Measurements from ENCODE around the gene VGLL3.
"Not testable (repeated sequence)": the region's sequence is repeated elsewhere in the genome, so short reads cannot be mapped to it uniquely, and the experiment has no call there.

VGLL3 gene

DNA sequence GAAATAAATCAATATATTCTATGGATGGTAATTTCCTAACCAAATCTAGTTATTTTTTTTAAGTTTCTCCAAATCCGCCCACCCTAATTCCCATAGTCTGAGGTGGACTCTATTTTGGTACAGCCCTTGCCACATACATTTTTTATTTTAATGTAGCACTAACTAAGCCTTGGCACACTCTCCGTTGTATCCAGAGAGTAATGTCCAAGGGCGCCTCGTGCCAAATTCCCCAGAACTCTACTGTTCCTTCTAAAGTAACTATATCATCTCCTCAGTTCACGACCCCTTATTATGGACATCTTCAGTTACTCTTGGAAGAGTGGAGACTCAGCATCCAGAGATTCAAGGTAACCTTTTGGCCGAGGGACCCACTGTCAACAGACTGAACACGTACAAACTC, 1.3 kb downstream of the VGLL3 start:
- DNase-seq (ENCODE audit: low read depth in 3 of 3): no peak

DNA sequence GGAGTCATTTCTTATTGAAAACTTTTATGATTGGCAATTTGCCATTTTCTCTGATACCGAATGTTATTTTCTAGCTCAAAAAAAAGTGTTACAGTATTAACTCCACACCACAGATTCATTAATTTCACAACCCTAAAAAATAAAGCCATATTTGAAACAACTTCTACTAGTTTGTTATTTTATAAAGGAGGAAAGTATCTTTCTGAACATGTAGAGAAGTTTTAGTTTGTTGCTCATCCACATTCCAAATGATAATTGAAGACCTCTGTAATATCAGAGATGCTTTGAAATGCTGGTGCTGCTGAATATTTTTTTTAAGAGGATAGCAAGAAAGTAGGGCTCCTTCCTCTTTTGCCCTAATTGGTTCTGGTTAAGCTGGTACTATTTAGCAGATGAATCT, 1.9 kb downstream of the VGLL3 start:
- DNase-seq (ENCODE audit: low read depth in 3 of 3): no peak

DNA sequence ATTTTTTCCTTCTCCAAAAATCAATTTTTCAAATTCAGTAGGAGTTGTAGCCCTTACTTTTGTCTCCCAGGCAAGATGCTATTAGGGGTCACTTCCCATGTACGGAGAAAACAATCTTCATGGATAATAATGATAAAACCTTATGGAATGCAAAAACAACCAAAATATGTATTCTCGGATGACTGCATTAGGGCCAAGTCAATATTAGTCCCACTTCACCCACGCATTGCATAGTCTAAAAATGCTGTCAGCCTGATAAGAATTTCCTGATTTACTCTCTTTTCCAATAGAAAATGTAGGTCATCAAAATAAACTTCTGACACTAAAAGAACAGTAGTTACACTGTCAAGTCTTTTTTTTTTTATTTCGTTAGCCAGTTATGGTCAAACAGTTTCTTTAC, 2.7 kb downstream of the VGLL3 start:
- no peak for DNase-seq (ENCODE audit: low read depth in 3 of 3)

DNA sequence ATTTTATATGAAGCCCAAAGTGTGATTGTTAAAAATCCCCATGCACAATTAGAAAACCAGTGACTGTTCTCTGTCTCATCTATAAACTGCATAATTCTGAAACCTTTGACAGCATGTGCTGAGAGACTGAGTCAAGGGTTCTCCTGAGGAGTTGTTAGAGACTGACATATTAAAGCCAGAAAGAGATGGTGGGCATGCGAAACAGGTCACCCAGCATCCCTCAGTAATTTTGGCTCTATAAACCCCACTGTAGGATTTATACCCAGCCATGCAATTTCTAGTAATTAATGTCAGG, 3.6 kb downstream of the VGLL3 start:
- DNase-seq (ENCODE audit: low read depth in 3 of 3): no peak

DNA sequence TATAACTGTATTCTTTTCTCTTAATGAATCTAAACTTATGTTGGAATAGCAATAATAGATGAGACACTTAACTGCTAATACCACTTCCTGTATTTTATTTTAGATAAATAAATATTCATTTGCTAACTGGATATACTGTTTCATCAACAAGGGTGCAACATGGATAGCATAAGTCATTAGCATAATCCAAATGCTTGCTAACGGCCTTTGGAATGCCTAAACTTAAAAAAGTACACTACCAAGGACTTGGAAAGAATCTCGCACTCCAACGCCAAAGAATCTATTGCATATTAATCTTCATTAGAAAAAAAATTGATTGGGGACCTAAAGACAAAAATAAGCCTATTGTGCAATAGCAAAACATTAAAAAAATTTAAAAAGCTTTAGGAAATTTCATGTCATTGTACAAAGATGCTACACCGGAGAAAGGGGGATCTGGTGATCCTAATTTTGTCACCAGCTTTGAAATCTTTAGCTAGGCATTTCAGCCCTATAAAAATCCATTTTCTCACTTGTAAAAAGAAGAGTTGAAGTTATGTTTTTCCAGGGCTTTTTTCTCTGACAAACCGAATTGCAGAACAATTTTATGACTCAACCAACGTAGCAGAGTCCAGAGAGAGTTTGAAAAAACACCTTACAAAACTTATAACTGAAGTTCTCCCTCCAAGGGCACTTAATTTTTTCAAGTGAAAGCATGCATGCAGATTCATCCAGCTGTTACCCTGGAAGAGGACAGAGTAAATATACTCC, 4.1 kb downstream of the VGLL3 start:
- DNase-seq (ENCODE audit: low read depth in 3 of 3): no peak

DNA sequence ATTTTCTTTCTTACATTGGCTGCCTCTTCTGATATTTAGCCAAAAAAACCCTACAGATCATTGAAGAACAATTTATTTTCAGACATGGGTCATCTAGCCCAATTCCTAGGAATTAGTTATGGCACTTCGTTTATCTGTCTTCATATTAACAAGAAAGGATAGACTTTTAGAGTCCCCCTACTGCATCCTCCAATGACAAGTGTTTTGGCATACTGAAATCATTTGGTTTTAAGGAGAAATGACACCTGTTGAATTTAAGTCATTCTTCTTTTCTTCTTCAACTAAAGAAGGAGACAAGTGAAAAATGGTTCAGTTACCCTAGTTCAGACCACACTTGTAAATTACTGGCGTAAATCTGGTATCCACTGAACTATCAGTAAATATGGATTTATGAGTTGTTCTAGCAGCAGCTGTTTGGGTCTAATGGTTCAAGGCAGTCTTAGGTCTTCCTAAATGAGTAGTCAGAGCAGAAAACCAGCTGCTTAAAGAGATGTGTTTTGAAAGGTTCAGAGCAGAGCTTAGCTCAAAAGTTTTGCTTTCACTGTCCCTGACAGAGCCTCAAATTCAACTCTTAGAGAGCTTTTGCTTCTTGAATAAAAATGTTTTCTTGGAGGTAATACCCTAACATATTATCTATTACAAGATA, 5.6 kb downstream of the VGLL3 start:
- no peak for DNase-seq (ENCODE audit: low read depth in 3 of 3)

DNA sequence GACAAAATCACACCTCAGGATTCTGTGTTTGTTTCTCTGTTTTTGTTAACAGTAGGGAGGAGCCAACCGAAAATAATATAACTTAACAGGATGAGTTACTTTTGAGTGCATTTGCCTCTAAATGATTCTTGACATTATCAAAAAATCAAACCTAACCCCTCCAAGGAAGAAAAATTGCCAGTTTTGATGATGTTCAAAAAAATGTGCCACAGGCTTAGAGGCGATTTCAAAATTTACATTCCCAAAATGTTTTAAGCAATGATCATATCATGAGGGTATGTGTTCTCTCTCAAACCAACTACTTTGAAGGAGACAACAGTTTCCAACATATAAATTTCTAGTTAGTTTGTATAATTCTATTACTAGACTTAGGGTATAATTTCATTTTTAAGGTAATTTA, 6.7 kb downstream of the VGLL3 start:
- DNase-seq (ENCODE audit: low read depth in 3 of 3): no peak

DNA sequence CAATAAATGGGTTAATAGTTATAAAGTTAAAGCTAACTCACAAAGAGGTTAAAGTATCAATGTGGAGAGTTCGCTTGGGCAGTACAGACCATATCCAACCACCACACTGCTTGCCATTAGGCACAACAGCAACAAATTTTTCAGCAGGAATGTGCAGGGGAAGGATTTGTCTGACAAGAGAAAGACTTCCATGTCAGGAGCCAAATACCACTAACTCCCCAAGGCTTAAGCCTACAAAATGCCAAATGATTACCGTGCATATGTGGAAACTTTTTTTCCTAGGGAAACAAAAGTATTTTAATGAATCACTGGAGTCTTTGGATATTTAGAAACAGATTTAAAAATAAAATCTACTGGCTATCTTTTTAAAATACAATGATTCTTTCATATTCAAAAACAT, 8.1 kb downstream of the VGLL3 start:
- no peak for DNase-seq (ENCODE audit: low read depth in 3 of 3)

DNA sequence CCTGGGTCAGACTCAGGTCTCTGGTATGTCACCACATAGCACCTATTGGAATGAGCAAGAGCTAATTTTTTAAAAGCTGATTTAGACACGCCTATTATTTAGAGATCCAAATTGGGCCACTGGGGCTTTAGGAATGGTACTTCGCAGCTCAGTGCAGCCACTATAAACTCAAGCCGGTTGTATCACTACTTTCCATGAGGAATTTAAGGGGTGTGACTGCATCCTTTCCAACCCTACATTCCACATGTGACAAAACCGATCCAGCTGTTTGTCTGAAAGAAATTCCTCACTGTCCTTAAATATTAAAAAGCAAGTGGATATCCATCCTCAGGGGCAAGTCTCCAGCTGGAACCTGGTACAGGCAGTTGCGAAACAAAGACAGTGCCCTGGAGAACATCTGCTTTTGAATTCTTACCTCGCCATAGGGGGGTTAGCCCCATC, 12.8 kb downstream of the VGLL3 start:
- no peak for DNase-seq (ENCODE audit: low read depth in 3 of 3)

DNA sequence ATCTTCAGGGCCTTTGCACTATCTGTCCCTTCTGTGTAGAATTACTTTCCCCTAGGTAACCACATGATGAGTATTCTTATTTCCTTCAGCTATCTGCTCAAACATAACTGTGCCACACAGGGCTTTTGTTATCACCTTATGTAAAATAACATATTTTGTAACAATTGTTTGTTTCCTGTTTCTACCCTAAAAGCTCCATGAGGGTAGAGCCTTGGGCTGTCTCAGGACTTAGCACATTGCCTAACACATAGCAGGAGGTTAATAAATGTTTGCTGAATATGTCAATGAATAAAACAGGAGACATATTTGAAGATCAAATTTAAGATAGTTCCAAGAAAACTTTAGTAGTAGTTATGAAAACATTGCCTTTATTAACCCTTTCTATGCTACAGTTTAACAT, 14.7 kb downstream of the VGLL3 start:
- DNase-seq (ENCODE audit: low read depth in 3 of 3): no peak

DNA sequence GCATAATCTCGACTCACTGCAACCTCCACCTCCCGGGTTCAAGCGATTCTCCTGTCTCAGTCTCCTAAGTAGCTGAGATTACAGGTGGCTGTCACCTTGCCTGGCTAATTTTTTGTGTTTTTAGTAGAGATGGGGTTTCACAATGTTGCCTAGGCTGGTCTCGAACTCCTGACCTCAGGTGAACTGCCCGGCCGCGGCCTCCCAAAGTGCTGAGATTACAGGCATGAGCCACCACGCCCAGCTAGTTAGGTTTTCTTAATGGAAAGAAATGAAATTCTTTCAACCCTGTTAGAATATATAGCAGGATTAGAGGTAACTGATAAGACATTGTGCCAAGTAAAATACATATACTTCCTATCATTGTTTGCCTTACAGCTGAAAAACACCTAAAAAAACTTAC, 16.8 kb downstream of the VGLL3 start:
- not testable (repeated sequence) for DNase-seq (ENCODE audit: low read depth in 3 of 3)

DNA sequence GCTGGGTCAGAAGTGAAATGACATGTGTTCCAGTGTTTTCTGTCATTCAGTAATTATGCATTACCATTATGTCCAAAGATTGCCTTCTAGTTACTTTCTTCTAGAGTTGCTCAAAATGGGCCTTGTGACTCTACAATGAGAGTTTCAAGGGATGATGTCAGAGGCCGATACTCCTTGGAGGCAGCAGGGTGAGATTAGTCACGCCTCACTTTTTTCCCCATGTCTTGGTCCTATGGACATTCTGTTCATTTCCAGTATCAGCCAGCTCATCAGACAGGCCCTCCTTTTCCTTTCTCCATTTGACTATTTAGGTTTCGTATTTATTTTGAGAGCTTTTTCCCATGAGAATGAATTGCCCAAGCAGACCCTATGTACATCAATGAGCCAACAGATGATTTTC, 17.5 kb downstream of the VGLL3 start:
- no peak for DNase-seq (ENCODE audit: low read depth in 3 of 3)

DNA sequence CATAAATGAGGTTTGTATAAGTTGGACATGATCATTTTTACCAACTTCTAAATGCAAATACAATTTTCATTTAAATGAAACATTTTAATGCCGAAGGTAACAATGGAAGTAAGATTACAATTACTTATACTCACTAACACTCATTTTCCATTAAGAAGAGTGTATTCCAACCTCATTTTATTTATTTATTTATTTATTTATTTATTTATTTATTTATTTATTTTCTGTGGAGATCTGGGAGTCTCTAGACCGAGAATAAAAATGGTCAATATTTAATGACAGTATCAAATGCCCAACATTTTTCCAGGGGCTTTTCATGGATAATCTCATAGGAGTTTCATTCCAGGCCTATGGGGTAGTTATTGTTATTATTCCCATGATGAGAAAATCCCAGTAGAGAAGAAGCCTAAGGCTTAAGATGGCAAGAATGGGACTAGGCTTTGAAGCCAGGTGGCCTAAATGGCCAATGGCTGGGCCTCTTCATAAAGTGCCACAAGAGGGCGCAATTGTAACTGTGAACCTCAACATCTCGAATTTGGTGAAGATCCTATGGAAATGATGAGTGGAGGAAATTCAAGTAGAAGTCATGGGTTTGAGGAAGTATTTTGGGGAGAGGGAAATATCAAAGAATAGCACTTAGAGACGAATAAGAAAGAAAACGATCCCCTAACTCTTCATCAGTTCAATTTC, 21.3 kb downstream of the VGLL3 start:
- DNase-seq (ENCODE audit: low read depth in 3 of 3): no peak

DNA sequence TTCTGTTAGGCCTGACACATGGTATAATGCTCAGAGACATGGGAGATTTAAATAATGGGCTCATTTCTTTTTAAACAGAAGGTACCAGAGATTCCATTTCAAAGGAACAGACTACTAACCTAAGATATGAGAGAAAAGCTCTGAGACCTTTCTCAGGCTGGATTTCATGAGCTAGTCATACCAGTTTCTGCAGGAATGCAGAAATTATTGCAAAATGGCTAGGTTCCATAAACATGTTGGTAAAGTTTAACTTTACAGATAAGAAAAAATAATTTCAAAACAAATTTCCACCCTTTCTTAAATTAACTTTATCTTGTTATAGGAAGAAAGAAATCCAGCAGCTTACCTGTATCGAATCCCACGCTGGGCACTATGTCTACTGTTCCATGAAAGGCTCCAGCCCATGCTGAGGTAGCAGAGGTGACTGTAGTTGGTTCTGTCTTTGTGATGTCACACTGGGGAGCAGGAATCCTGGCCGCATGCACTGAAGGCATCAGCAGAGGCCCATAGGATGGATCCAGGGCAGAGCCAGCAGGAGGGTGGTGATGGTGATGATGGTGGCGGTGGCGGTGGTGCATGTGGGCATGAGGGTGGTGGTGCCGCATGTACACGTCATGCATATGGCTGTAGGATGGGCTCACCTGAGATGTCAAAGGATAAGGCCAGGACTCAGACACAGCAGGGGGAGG, 22.6 kb downstream of the VGLL3 start:
- no peak for DNase-seq (ENCODE audit: low read depth in 3 of 3)

DNA sequence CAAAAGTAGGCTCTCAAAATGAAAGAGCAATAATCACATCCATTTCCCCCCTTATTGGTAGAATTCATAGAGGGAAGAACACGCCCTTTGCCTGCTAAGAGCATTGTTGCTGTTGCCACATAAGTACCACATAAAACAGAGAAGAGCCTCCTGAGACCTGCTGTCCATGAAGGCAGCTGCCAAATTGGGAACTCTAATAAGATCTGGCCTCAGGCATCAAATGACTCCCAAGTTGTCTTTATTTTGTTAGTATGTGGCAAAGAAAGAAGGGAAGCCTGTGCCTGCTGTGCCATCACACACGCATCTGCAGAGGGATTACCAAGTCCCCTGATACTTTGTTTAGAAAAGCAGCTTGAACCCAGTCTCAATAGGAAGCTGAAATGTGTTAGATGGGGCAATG, 23.9 kb downstream of the VGLL3 start:
- no peak for DNase-seq (ENCODE audit: low read depth in 3 of 3)

DNA sequence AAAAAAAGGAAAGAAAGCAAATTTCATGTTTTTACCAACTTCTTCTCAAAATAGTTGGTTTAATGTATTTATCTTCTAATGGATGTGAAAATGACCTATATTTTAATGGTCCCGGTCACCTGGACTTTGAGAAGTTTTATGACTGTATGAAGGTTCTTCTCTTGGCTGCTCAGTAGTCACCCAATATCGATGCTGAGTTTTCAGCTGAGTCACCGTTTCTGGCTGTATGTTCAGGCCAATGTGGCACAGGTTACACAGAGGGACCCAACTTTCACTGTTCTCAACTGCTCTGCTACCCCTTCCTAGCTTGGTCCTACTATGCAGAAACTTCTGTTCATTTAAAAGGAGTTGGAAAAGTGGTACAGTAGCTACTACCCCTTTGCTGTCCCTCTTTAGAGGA, 25.8 kb downstream of the VGLL3 start:
- no peak for DNase-seq (ENCODE audit: low read depth in 3 of 3)

DNA sequence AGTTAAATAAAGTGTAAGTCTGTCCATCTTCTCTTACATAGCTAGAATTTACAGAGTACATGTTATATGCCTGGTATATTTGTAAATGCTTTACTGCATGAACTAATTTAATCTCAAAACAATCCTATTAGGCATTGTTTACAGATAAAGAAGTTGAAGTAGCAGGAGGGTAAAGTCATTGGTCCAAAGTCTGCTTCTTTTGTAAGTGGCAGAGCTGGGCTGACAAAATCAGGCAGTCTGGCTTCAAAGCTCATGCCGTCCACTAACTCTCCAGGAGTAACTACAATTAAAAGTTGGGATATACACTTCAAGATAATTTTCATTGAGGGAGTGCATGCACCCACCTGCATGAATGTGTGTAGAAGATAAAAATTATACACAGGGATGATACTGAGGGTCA, 27.3 kb downstream of the VGLL3 start:
- DNase-seq (ENCODE audit: low read depth in 3 of 3): no peak

DNA sequence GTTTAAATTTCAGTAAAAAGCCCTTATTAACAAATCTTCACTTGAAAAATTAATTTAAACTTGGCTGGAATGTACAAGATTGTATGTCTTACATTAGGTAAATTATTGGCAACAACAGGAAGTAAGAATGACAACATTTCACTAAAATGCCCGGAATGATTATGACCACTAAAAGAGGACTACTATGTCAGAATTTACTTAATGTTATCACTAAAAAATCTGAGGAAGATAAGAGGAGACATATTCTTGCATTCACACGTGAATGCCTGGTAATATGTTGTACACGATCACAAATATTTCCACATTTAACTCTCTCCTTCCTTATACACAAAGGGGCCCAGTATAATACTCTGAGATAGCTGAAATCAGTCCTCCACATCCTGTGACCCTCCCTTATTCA, 29.7 kb downstream of the VGLL3 start:
- DNase-seq (ENCODE audit: low read depth in 3 of 3): no peak

DNA sequence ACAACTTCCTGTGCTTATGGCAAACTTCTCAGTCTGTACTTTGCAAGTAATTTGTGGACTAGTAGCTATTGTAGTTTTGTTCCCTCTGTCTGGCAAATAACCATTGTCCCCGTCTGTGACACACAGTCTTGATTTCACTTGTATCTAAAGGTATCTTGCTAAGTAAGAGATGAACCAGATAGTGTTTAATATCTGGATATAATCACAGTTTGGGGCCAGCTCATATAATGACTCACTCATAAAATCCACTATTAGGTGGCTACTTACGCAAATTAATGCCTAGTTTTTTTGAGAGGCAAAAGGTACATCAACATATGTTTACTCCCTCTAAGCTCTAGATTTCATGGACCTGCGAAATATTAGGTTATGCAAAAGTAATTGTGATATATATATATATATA, 30.4 kb downstream of the VGLL3 start:
- no peak for DNase-seq (ENCODE audit: low read depth in 3 of 3)

DNA sequence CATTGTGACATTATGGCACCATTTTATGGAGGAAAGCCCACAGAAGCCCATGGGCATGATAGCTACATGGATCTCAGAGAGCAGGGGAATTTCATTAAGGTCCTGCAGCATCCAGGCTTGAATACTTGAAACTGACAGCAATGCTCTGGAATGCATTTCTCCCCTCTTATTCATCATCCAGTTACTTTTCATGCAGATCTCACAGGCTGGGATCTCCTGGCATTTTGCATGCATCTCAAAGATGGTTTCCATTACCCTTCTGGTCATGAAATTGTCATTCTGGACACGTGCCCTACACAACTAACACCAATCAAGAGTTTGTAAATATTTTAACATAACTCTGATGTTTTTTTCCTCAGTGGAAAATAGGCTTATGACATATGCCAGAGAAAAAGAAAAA, 32.4 kb downstream of the VGLL3 start:
- DNase-seq (ENCODE audit: low read depth in 3 of 3): no peak

DNA sequence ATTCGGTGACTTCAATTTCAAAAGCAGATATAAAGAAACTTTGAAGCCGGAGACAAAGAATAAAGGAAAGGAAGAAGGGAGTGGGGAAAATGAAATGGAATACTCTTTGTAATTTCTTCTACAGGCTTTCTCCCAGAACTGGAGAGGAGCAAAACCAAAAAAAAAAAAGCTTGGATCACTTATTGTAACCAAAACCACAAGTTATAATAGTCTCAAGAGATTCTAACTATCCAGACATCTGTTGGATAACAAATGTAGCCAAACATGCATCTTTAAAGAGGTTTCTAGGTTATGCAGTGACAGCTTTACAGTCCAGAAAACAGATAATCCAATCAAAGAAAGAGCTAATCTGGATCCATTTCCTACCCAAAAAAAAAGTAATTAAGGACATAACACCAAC, 36.2 kb downstream of the VGLL3 start:
- DNase-seq (ENCODE audit: low read depth in 3 of 3): no peak

DNA sequence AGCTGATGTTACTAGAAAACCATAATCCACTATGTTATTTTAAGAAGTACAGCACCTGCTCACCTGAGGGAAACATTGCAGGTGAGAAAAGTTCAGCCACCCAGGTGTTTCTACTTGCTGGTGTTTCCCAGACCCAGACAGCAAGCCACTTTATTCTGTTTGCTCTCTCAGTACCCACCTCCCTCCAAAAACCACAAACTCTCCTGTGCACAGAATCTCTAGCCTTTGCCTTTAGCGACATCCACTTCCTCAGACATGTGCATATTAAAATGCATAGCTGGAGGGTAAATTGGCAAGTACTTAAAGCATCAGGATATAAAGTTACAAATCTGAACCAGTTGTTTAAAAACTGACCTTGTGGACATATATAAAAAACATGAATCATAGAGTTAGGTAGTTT, 36.7 kb downstream of the VGLL3 start:
- no peak for DNase-seq (ENCODE audit: low read depth in 3 of 3)

DNA sequence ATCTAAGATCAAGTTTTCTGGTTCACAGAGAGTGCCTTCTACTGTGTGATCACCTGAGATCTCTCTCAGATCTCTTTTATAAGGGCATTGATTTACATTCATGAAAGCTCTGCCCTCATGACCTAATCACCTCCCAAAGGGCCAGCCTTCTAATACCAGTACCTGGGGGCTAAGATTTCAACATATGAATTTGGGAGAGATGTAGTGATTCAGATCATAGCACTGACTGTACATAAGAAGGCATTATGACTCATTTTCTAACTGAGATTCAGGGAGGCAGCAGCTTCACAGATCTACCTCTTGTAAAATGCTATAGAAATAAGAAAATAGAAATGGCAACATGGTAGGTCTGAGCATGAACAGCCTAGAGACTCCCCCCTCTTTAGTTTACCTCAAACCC, 39.6 kb downstream of the VGLL3 start:
- no peak for DNase-seq (ENCODE audit: low read depth in 3 of 3)
